Mucosa of descending colon (tissue), 3 donors: ENCODE results near the gene C1orf52. TPM values are rescaled to one million over a fixed set of nuclear protein-coding genes. Genes with fewer than 3 reads are reported as not detected.

ENCODE experiments used
- ATAC-seq: fragments of 200-7000 bp; cut with Tn5 transposase; one replicate; pipeline ENCODE4 v1.9.1; 2020; ENCODE audit warnings: mild to moderate bottlenecking, moderate library complexity
- DNase-seq, 3 donors: peaks; one replicate each; pipeline ENCODE4 v3.0.0-alpha.2; 2020
- H3K36me3 ChIP-seq: fragments of 200-600 bp; one replicate; pipeline ENCODE4 v1.8.0; 2021; ENCODE audit warnings: low read depth, mild to moderate bottlenecking
- H3K4me1 ChIP-seq: fragments of 200-600 bp; one replicate; pipeline ENCODE4 v1.8.0; 2021; ENCODE audit warnings: low read depth, mild to moderate bottlenecking
- H3K4me3 ChIP-seq: fragments of 200-600 bp; one replicate; pipeline ENCODE4 v1.8.0; 2021; ENCODE audit warnings: mild to moderate bottlenecking
- H3K9me3 ChIP-seq: fragments of 200-600 bp; one replicate; pipeline ENCODE4 v1.8.0; 2021; ENCODE audit warnings: mild to moderate bottlenecking
- CTCF ChIP-seq: fragments of 200-600 bp; IDR thresholded peaks from one replicate; pipeline ENCODE4 v1.8.0; 2022; ENCODE audit warnings: antibody characterized with exemption, mild to moderate bottlenecking
- intact Hi-C, 2 donors: fragments of 100-400 bp; cut with DNase I in 1 of 2; cut with micrococcal nuclease in 1 of 2; formaldehyde crosslinking; loops; one replicate each; pipeline versions ENCODE4 v1.11.0 to v1.11.1; 2022; cut with DNase I, micrococcal nuclease
- total RNA-seq, 3 donors: library from RNA; stranded (reverse); fragmentation: NEBNext Ultra II Directional in 2 of 3; extraction: Animal tissue kit (Norgen Biotek cat#: 25700) in 2 of 3; gene quantifications; one replicate each; pipeline versions ENCODE4 v1.2.1 to v1.2.4, GENCODE V29; 2021 to 2023
- donor health status: DM: no; HTN: no; CAD: no; lungs with moderate emphysema.
- donor health status: DM: no; HTN: no; CAD: no.
- donor health status: DM: no; HTN: yes; CAD: no.

The C1orf52 gene
- total RNA-seq, 3 donors from 2014 or later: 17.4 to 24.7 (median 19.2) TPM

GRCh38 chr1:85214654-85215053, 44.8 kb downstream of the C1orf52 start:
- intact Hi-C loops: no loop called here
- DNase-seq (no peak), ATAC-seq (no peak)
- no peaks in the 10 kb centered on the region for H3K36me3 ChIP-seq
- no peak overlapping the region for H3K4me3 ChIP-seq
- TF ChIP-seq CTCF: no peak
- no peaks in the 10 kb centered on the region for H3K9me3 ChIP-seq
- H3K4me1 ChIP-seq: no peaks in the 10 kb centered on the region

GRCh38 chr1:85208488-85208887, 51.0 kb downstream of the C1orf52 start:
- H3K4me3 ChIP-seq: no peak overlapping the region
- DNase-seq (no peak), ATAC-seq (no peak)
- TF ChIP-seq CTCF: no peak
- intact Hi-C loops: loop anchor here in 1 of 2 donors (10.0 kb wide), 1 partner anchor 46 kb away; the partner anchor contains the start of gene C1orf52
- no peaks in the 10 kb centered on the region for H3K36me3 ChIP-seq
- no peaks in the 10 kb centered on the region for H3K4me1 ChIP-seq
- H3K9me3 ChIP-seq: no peaks in the 10 kb centered on the region

- no peak for TF ChIP-seq CTCF
- DNase-seq (no peak), ATAC-seq (no peak)
- intact Hi-C loops: loop anchor here in 1 of 2 donors (10.0 kb wide), 1 partner anchor 51 kb away; the partner anchor contains the start of gene C1orf52
- H3K9me3 ChIP-seq: no peaks in the 10 kb centered on the region
- H3K4me1 ChIP-seq: peaks cover 5% of the 10 kb centered on the region
- H3K36me3 ChIP-seq: no peaks in the 10 kb centered on the region
- no peak overlapping the region for H3K4me3 ChIP-seq
Measured at GRCh38 chr1:85203573-85204171, 55.8 kb downstream of the C1orf52 start.

GRCh38 chr1:85202864-85203255, 56.6 kb downstream of the C1orf52 start:
- intact Hi-C loops: loop anchor here in 1 of 2 donors (10.0 kb wide), 1 partner anchor 52 kb away; the partner anchor contains the start of gene C1orf52
- Histone ChIP-seq H3K9me3 (no peaks in the 10 kb centered on the region), H3K36me3 (no peaks in the 10 kb centered on the region), H3K4me1 (peaks cover 9% of the 10 kb centered on the region), H3K4me3 (no peak overlapping the region)
- DNase-seq: no peak
- no peak for TF ChIP-seq CTCF
- no peak for ATAC-seq

GRCh38 chr1:85202092-85202863, 57.2 kb downstream of the C1orf52 start:
- H3K9me3 ChIP-seq: no peaks in the 10 kb centered on the region
- peaks cover 10% of the 10 kb centered on the region for H3K4me1 ChIP-seq
- ATAC-seq (peak; percentile 51), DNase-seq (no peak)
- H3K36me3 ChIP-seq: no peaks in the 10 kb centered on the region
- intact Hi-C loops: loop anchor here in 1 of 2 donors (10.0 kb wide), 1 partner anchor 53 kb away; the partner anchor contains the start of gene C1orf52
- TF ChIP-seq CTCF: no peak
- H3K4me3 ChIP-seq: peak overlapping the region; percentile 78
